OCI-LY3 (cell line): ENCODE measurements around the gene TBK1.

Experiments
- EZH2phosphoT487 ChIP-seq: fragments of 200-600 bp; shearing (Covaris generic); IDR thresholded peaks from 2 replicates; pipeline ENCODE4 v1.6.1; 2018; ENCODE audit warnings: antibody characterized with exemption, mixed run types, low read depth
- TF ChIP-seq, protein P1 (sequence below): fragments of 200-600, 300-600 bp; sonication (generic); IDR thresholded peaks from 2 replicates; pipeline ENCODE4 v1.5.1; 2014; ENCODE audit warnings: antibody characterized with exemption, low read length, low read depth

DNA sequence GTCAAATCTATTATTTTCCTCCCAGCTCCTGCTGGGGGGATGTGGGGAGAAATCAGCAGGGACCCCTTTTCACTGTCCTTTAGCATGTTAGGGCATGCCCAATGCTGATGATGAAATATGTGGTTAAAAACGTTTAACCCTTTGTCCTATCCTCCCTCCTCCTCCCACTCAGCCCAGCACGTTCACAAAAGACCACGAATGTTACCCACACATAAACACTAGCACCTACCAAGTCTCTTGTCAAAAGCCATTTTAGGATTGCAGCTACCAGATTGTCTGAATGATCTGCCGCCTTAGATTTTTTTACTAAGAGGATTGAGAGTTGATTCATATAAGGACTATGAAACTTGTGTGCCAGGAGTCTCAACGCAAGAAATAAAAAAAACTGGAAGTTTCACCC is 70.4 kb downstream of the TBK1 start:
- TF ChIP-seq, protein P1, sequence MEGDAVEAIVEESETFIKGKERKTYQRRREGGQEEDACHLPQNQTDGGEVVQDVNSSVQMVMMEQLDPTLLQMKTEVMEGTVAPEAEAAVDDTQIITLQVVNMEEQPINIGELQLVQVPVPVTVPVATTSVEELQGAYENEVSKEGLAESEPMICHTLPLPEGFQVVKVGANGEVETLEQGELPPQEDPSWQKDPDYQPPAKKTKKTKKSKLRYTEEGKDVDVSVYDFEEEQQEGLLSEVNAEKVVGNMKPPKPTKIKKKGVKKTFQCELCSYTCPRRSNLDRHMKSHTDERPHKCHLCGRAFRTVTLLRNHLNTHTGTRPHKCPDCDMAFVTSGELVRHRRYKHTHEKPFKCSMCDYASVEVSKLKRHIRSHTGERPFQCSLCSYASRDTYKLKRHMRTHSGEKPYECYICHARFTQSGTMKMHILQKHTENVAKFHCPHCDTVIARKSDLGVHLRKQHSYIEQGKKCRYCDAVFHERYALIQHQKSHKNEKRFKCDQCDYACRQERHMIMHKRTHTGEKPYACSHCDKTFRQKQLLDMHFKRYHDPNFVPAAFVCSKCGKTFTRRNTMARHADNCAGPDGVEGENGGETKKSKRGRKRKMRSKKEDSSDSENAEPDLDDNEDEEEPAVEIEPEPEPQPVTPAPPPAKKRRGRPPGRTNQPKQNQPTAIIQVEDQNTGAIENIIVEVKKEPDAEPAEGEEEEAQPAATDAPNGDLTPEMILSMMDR: no peak
- TF ChIP-seq EZH2phosphoT487: no peak
